Astrocyte (in vitro differentiated cells and primary cell): Measurements from ENCODE around the gene CPAMD8. TPM values are rescaled to one million over a fixed set of nuclear protein-coding genes. Genes with fewer than 3 reads are reported as not detected.

ENCODE experiments used
- DNase-seq: peaks from one replicate; pipeline ENCODE4 v3.0.0-alpha.2; 2010; ENCODE audit warnings: low read depth
- FAIRE-seq: peaks from 2 replicates; lab custom pipeline; 2011; peaks lifted over from hg19 to GRCh38; lab: Jason Lieb, UNC
- H2AFZ ChIP-seq: 2 replicates; pipeline ENCODE4 v1.6.0; 2012; ENCODE audit warnings: low read depth, low read length, inconsistent platforms
- H3K27ac ChIP-seq: 2 replicates; pipeline ENCODE4 v1.5.1; 2011; ENCODE audit warnings: low read depth, low read length, inconsistent platforms
- H3K27me3 ChIP-seq: 2 replicates; pipeline ENCODE4 v1.6.0; 2011; ENCODE audit warnings: low read length, inconsistent platforms; ENCODE audit not compliant: insufficient read depth
- H3K36me3 ChIP-seq: 2 replicates; pipeline ENCODE4 v1.5.1; 2011; ENCODE audit warnings: low read length, inconsistent platforms; ENCODE audit not compliant: insufficient read depth
- H3K4me1 ChIP-seq: 2 replicates; pipeline ENCODE4 v1.5.1; 2011; ENCODE audit warnings: low read length, inconsistent platforms; ENCODE audit not compliant: insufficient read depth
- H3K4me2 ChIP-seq: 2 replicates; pipeline ENCODE4 v1.6.0; 2012; ENCODE audit warnings: low read length, inconsistent platforms
- H3K4me3 ChIP-seq: 2 replicates; pipeline ENCODE4 v1.5.1; 2011; ENCODE audit warnings: low read depth, mild to moderate bottlenecking, low read length, inconsistent platforms; ENCODE audit not compliant: insufficient read depth
- H3K79me2 ChIP-seq: 2 replicates; pipeline ENCODE4 v1.6.0; 2012; ENCODE audit warnings: mild to moderate bottlenecking, low read length, inconsistent platforms; ENCODE audit not compliant: insufficient read depth
- H3K9ac ChIP-seq: 2 replicates; pipeline ENCODE4 v1.6.0; 2012; ENCODE audit warnings: mild to moderate bottlenecking, low read length, inconsistent platforms
- H3K9me3 ChIP-seq: 2 replicates; pipeline ENCODE4 v1.5.1; 2012; ENCODE audit warnings: low read depth, mild to moderate bottlenecking, low read length, inconsistent platforms; ENCODE audit not compliant: insufficient read depth
- H4K20me1 ChIP-seq: 2 replicates; pipeline ENCODE4 v1.6.0; 2012; ENCODE audit warnings: low read length, inconsistent platforms; ENCODE audit not compliant: insufficient read depth
- H3K27ac Mint-ChIP-seq: one replicate; pipeline ENCODE4 v1.8.0; 2021; ENCODE audit warnings: mild to moderate bottlenecking, mixed read lengths; ENCODE audit not compliant: unreplicated experiment
- H3K27me3 Mint-ChIP-seq: one replicate; pipeline ENCODE4 v1.8.0; 2021; ENCODE audit warnings: low read depth, mixed read lengths; ENCODE audit not compliant: unreplicated experiment
- H3K36me3 Mint-ChIP-seq: one replicate; pipeline ENCODE4 v1.8.0; 2021; ENCODE audit warnings: low read depth, mixed read lengths; ENCODE audit not compliant: unreplicated experiment
- H3K4me1 Mint-ChIP-seq: one replicate; pipeline ENCODE4 v1.8.0; 2021; ENCODE audit warnings: low read depth, mixed read lengths; ENCODE audit not compliant: unreplicated experiment
- H3K4me3 Mint-ChIP-seq: one replicate; pipeline ENCODE4 v1.8.0; 2021; ENCODE audit warnings: mild to moderate bottlenecking, moderate library complexity, mixed read lengths; ENCODE audit not compliant: unreplicated experiment
- H3K9me3 Mint-ChIP-seq: one replicate; pipeline ENCODE4 v1.8.0; 2021; ENCODE audit warnings: mild to moderate bottlenecking, mixed read lengths; ENCODE audit not compliant: unreplicated experiment
- EZH2 ChIP-seq: IDR thresholded peaks from 2 replicates; pipeline ENCODE4 v1.6.1; 2012; ENCODE audit warnings: mild to moderate bottlenecking, low read length, inconsistent platforms; ENCODE audit not compliant: insufficient read depth
- total RNA-seq: library from RNA; stranded (reverse); gene quantifications from 2 replicates; pipeline ENCODE4 v1.2.1, GENCODE V29; 2021
- TF ChIP-seq, protein P1 (sequence below): IDR thresholded peaks from 2 replicates; pipeline ENCODE4 v1.5.1; 2011; ENCODE audit warnings: low read depth, mild to moderate bottlenecking, inconsistent platforms, low read length, moderate library complexity; ENCODE audit not compliant: insufficient read depth

Gene CPAMD8
- total RNA-seq, 1 donor from 2014 or later, result 1.9 TPM

DNA sequence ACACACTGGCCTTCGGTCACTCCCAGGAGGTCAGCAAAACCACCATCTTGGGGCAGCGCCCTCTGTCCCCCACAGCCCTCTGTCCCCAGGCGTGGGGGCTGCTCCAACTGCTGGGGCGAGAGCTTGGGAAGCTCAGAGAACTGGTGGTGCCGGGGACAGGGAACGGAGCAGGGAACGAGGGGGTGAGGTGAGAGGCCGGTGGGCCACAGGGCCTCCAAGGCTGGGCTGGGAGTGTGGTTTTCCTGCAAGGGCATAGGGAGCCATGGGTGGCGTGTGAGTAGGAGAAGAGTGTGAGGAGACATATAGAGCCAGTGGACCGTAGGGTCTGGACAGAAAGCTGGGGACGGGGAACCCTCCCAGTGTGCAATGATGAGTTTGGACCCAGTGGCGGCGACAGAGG is 103.7 kb downstream of the CPAMD8 start:
- H2AFZ ChIP-seq, result no peak overlapping the region
- H3K4me1 ChIP-seq, result peaks cover 5% of the 10 kb centered on the region

DNA sequence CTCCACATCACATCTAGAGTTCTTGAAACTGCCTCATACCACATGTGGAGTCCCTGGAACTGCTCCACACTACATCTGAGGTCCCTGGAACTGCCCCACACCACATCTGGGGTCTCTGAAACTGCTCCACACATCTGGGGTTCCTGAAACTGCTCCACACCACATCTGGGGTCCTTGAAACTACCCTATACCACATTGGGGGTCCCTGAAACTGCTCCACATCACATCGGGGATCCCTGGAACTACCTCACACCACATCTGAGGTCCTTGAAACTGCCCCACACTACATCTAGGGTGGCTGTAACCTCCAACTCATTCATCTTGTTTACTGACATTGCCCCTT is 104.0 kb downstream of the CPAMD8 start:
- Mint-ChIP-seq H3K9me3 (peaks cover 15% of the 10 kb centered on the region), H3K4me3 (no peak overlapping the region), H3K27ac (no peak overlapping the region), H3K4me1 (no peaks in the 10 kb centered on the region), H3K36me3 (no peaks in the 10 kb centered on the region), H3K27me3 (peaks cover 5% of the 10 kb centered on the region)
- no peak overlapping the region for H2AFZ ChIP-seq
- H3K36me3 ChIP-seq, result no peaks in the 10 kb centered on the region
- DNase-seq (no peak), FAIRE-seq (no peak)
- peaks cover 7% of the 10 kb centered on the region for H3K9me3 ChIP-seq
- H3K4me1 ChIP-seq, result peaks cover 5% of the 10 kb centered on the region
- TF ChIP-seq, protein P1, sequence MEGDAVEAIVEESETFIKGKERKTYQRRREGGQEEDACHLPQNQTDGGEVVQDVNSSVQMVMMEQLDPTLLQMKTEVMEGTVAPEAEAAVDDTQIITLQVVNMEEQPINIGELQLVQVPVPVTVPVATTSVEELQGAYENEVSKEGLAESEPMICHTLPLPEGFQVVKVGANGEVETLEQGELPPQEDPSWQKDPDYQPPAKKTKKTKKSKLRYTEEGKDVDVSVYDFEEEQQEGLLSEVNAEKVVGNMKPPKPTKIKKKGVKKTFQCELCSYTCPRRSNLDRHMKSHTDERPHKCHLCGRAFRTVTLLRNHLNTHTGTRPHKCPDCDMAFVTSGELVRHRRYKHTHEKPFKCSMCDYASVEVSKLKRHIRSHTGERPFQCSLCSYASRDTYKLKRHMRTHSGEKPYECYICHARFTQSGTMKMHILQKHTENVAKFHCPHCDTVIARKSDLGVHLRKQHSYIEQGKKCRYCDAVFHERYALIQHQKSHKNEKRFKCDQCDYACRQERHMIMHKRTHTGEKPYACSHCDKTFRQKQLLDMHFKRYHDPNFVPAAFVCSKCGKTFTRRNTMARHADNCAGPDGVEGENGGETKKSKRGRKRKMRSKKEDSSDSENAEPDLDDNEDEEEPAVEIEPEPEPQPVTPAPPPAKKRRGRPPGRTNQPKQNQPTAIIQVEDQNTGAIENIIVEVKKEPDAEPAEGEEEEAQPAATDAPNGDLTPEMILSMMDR, result no peak
- no peak overlapping the region for H3K27ac ChIP-seq
- no peak overlapping the region for H3K9ac ChIP-seq
- H4K20me1 ChIP-seq, result no peaks in the 10 kb centered on the region
- no peaks in the 10 kb centered on the region for H3K27me3 ChIP-seq
- H3K79me2 ChIP-seq, result no peaks in the 10 kb centered on the region
- no peak overlapping the region for H3K4me2 ChIP-seq
- H3K4me3 ChIP-seq, result no peak overlapping the region

More for the DNA sequence above, 103.7 kb downstream of the CPAMD8 start:
- Mint-ChIP-seq H3K27ac (no peak overlapping the region), H3K4me1 (no peaks in the 10 kb centered on the region), H3K4me3 (no peak overlapping the region), H3K27me3 (peaks cover 6% of the 10 kb centered on the region), H3K36me3 (no peaks in the 10 kb centered on the region), H3K9me3 (peaks cover 15% of the 10 kb centered on the region)
- Histone ChIP-seq H3K9me3 (peaks cover 7% of the 10 kb centered on the region), H3K9ac (no peak overlapping the region), H3K27me3 (no peaks in the 10 kb centered on the region), H3K4me2 (no peak overlapping the region), H4K20me1 (no peaks in the 10 kb centered on the region), H3K4me3 (no peak overlapping the region), H3K27ac (no peak overlapping the region), H3K79me2 (no peaks in the 10 kb centered on the region), H3K36me3 (no peaks in the 10 kb centered on the region)
- no peak for FAIRE-seq
- TF ChIP-seq EZH2, result no peak
- TF ChIP-seq, protein P1, result no peak
- no peak for DNase-seq

DNA sequence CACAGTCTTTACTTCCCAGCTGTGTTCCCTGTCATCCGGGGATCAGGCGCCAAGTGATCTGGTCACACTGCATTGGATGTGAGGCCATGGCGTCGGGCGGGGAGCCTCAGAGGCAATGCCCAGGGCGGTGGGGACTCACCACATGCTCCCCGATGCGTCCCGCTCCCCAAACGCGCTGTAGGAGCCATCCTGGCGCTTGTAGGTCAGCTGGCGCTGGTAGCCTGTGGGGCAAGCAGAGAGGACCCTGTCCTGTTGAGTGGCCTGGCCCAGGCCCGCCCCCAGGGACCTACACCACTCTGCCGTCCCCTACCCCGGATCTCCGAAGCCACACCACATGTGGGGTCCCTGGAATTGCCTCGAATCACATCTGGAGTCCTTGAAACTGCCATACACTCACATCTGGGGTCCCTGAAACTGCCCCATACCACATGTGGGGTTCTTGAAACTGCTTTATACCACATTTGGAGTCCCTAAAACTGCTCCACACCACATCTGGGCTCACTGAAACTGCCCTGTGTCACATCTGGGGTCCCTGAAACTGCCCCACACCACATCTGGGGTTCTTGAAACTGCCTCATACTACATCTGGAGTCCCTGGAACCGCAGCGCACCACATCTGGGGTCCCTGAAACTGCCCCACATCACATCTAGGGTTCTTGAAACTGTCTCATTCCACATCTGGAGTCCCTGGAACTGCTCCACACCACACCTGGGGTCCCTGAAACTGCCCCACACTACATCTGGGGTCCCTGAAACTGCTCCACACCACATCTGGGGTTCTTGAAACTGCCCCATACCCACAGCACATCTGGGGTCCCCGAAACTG is 104.6 kb downstream of the CPAMD8 start:
- Histone ChIP-seq H3K79me2 (no peaks in the 10 kb centered on the region), H3K27ac (no peak overlapping the region), H3K9me3 (peaks cover 7% of the 10 kb centered on the region), H3K9ac (no peak overlapping the region), H4K20me1 (no peaks in the 10 kb centered on the region), H3K27me3 (no peaks in the 10 kb centered on the region), H3K4me3 (no peak overlapping the region), H2AFZ (no peak overlapping the region), H3K4me1 (peaks cover 5% of the 10 kb centered on the region), H3K4me2 (no peak overlapping the region), H3K36me3 (no peaks in the 10 kb centered on the region)
- Mint-ChIP-seq H3K27ac (no peak overlapping the region), H3K4me1 (no peaks in the 10 kb centered on the region), H3K9me3 (peaks cover 13% of the 10 kb centered on the region), H3K4me3 (peak overlapping the region; percentile 27), H3K36me3 (no peaks in the 10 kb centered on the region), H3K27me3 (peaks cover 5% of the 10 kb centered on the region)
- TF ChIP-seq, protein P1, result no peak
- TF ChIP-seq EZH2, result no peak
- no peak for FAIRE-seq
- no peak for DNase-seq
